GM10248 (cell line): ENCODE results near the gene SRRD.

Experiments
- CTCF ChIA-PET: fragments of 300-600 bp; sonication (Branson Sonifier 250); formaldehyde crosslinking; extraction: SDS; loops from one replicate; lab custom pipeline; 2021; ENCODE audit warnings: antibody characterized with exemption; lab: Yijun Ruan, JAX
- POLR2A ChIA-PET: fragments of 350-650 bp; sonication (Branson Sonifier 250); formaldehyde crosslinking; extraction: SDS; loops from one replicate; lab custom pipeline; 2020; ENCODE audit warnings: antibody characterized with exemption; lab: Yijun Ruan, JAX
- DNase-seq: peaks from one replicate; pipeline ENCODE4 v3.0.0; 2012; ENCODE audit errors: extremely low spot score
- CTCF ChIP-seq: IDR thresholded peaks from 2 replicates; pipeline ENCODE4 v1.5.1; 2012; ENCODE audit warnings: mild to moderate bottlenecking, low read depth; ENCODE audit errors: extremely low read depth, missing control alignments, control extremely low read depth

The SRRD gene

GRCh38 chr22:26489447-26490036 lies 5.9 kb downstream of the SRRD start:
- DNase-seq = no peak
- TF ChIP-seq CTCF = no peak
- ChIA-PET CTCF (interaction anchor here (1.1 kb wide), 1 partner anchor 13 kb away, joined by 3 read pairs; no protein-coding TSS in a partner anchor), POLR2A (interaction anchor here (0.9 kb wide), 1 partner anchor 8 kb away, joined by 3 read pairs; no protein-coding TSS in a partner anchor)

- ChIA-PET POLR2A (interaction anchor here (0.5 to 0.7 kb wide), 3 partner anchors 16 to 331 kb away, joined by 4 read pairs; no protein-coding TSS in a partner anchor), CTCF (interaction anchor here (1.0 to 1.2 kb wide), 4 partner anchors 8 to 73 kb away, joined by 3 to 6 read pairs (median 4); partner anchors contain the start of genes HPS4 and SRRD)
- DNase-seq = no peak
- TF ChIP-seq CTCF = no peak
Measured at GRCh38 chr22:26492220-26492619, 8.5 kb downstream of the SRRD start.

GRCh38 chr22:26494506-26494905 lies 10.8 kb downstream of the SRRD start:
- no peak for TF ChIP-seq CTCF
- no peak for DNase-seq
- POLR2A ChIA-PET = no interaction called here
- CTCF ChIA-PET = interaction anchor here (0.9 to 1.9 kb wide), 4 partner anchors 9 to 170 kb away, joined by 3 to 6 read pairs (median 6); partner anchors contain the start of genes HPS4 and SRRD

GRCh38 chr22:26496456-26496855 lies 12.8 kb downstream of the SRRD start:
- POLR2A ChIA-PET = no interaction called here
- DNase-seq = no peak
- CTCF ChIA-PET = no interaction called here
- TF ChIP-seq CTCF = no peak

GRCh38 chr22:26499188-26499703 lies 15.6 kb downstream of the SRRD start:
- no peak for DNase-seq
- POLR2A ChIA-PET = no interaction called here
- no peak for TF ChIP-seq CTCF
- CTCF ChIA-PET = interaction anchor here (1.6 kb wide), 1 partner anchor 15 kb away, joined by 4 read pairs; the partner anchor contains the start of genes HPS4 and SRRD

GRCh38 chr22:26501996-26502395 lies 18.3 kb downstream of the SRRD start:
- ChIA-PET CTCF (interaction anchor here (0.9 to 4.4 kb wide), 12 partner anchors 9 to 163 kb away, joined by 3 to 23 read pairs (median 5); partner anchors contain the start of genes HPS4, SRRD and TFIP11), POLR2A (interaction anchor here (0.6 to 0.7 kb wide), 2 partner anchors 67 to 159 kb away, joined by 3 to 5 read pairs; no protein-coding TSS in a partner anchor)
- no peak for DNase-seq
- TF ChIP-seq CTCF = no peak
